Stimulated activated CD4-positive, alpha-beta T cell treated with anti-CD3 and anti-CD28 coated beads, TNF-alpha, amount 100 ng/mL, for 4 hours (primary cell): ENCODE results near the gene IPO5.
"Not testable (repeated sequence)": the region's sequence is repeated elsewhere in the genome, so short reads cannot be mapped to it uniquely, and the experiment has no call there.

Experiments
- DNase-seq, 3 experiments: peaks; one replicate each; pipeline ENCODE4 v3.0.0-alpha.2; 2020; ENCODE audit warnings: low read depth in 3 of 3

IPO5 gene

GRCh38 chr13:97949316-97949715 is 4.2 kb upstream of the IPO5 start:
- DNase-seq, result not testable (repeated sequence)

GRCh38 chr13:97951376-97951775 is 2.1 kb upstream of the IPO5 start:
- DNase-seq, result no peak

GRCh38 chr13:97952831-97953230 is 644 bp upstream of the IPO5 start:
- not testable (repeated sequence) for DNase-seq

GRCh38 chr13:97961340-97961739 is 7.9 kb downstream of the IPO5 start:
- no peak for DNase-seq

- no peak for DNase-seq
Observed at GRCh38 chr13:97962887-97963286, 9.4 kb downstream of the IPO5 start.

- no peak for DNase-seq
Observed at GRCh38 chr13:97967226-97967625, 13.8 kb downstream of the IPO5 start.

GRCh38 chr13:97967948-97968347 is 14.5 kb downstream of the IPO5 start:
- no peak for DNase-seq

GRCh38 chr13:97971519-97971918 is 18.0 kb downstream of the IPO5 start:
- no peak for DNase-seq

- DNase-seq, result no peak
Observed at GRCh38 chr13:97974773-97975172, 21.3 kb downstream of the IPO5 start.

- no peak for DNase-seq
Observed at GRCh38 chr13:97975280-97975847, 21.9 kb downstream of the IPO5 start.

- DNase-seq, result peak; percentile 81 to 90 (median 86)
Observed at GRCh38 chr13:97975848-97976609, 22.6 kb downstream of the IPO5 start.

GRCh38 chr13:97976610-97977521 is 23.4 kb downstream of the IPO5 start:
- DNase-seq, result no peak

GRCh38 chr13:97977982-97978381 is 24.5 kb downstream of the IPO5 start:
- no peak for DNase-seq

GRCh38 chr13:97978651-97979050 is 25.2 kb downstream of the IPO5 start:
- DNase-seq, result no peak

GRCh38 chr13:97979051-97979450 is 25.6 kb downstream of the IPO5 start:
- no peak for DNase-seq

- no peak for DNase-seq
Observed at GRCh38 chr13:97979556-97979955, 26.1 kb downstream of the IPO5 start.

GRCh38 chr13:97982286-97982685 is 28.8 kb downstream of the IPO5 start:
- DNase-seq, result no peak

GRCh38 chr13:97986835-97987234 is 33.4 kb downstream of the IPO5 start:
- DNase-seq, result no peak

- DNase-seq, result no peak
Observed at GRCh38 chr13:97999653-98000052, 46.2 kb downstream of the IPO5 start.

GRCh38 chr13:98004107-98004506 is 50.6 kb downstream of the IPO5 start:
- no peak for DNase-seq

- DNase-seq, result not testable (repeated sequence)
Observed at GRCh38 chr13:98004997-98005396, 51.5 kb downstream of the IPO5 start.

GRCh38 chr13:98007001-98007400 is 53.5 kb downstream of the IPO5 start:
- no peak for DNase-seq

- no peak for DNase-seq
Observed at GRCh38 chr13:98013241-98013640, 59.8 kb downstream of the IPO5 start.
